ENCODE data around the gene OAF.

DNA sequence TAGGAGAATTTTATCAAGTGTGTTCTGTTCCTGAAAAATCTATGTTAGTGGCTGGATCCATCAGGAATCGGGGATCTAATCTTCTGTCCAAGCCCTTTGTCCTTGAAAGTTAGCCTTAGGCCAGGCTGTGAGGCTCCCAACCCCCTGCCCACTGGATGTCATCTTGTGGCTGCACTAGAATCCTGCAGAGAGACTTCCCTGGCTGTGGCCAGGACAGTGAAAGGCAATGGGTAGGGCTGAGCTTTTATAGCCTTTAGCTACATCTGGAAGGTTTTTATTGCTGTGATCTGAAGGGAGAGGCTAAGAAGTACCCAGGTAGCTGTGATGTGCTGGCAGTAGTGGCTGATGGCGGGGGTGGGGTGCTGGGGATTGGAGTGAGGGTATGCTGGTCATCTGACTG lies 2.1 kb downstream of the OAF start:
- TF ChIP-seq EZH2 (IDR thresholded peaks at IDR 0.05; ENCODE audit: borderline replicate concordance, low read depth, low read length, severe bottlenecking), result no peak
- TF ChIP-seq, protein P1, sequence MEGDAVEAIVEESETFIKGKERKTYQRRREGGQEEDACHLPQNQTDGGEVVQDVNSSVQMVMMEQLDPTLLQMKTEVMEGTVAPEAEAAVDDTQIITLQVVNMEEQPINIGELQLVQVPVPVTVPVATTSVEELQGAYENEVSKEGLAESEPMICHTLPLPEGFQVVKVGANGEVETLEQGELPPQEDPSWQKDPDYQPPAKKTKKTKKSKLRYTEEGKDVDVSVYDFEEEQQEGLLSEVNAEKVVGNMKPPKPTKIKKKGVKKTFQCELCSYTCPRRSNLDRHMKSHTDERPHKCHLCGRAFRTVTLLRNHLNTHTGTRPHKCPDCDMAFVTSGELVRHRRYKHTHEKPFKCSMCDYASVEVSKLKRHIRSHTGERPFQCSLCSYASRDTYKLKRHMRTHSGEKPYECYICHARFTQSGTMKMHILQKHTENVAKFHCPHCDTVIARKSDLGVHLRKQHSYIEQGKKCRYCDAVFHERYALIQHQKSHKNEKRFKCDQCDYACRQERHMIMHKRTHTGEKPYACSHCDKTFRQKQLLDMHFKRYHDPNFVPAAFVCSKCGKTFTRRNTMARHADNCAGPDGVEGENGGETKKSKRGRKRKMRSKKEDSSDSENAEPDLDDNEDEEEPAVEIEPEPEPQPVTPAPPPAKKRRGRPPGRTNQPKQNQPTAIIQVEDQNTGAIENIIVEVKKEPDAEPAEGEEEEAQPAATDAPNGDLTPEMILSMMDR (IDR thresholded peaks at IDR 0.05; ENCODE audit: borderline replicate concordance, extremely low read depth, low read length, poor library complexity, severe bottlenecking), result no peak

All from DND-41 (cell line).